WTC11 (cell line): ENCODE measurements around the gene FAM241A. TPM values are rescaled to one million over a fixed set of nuclear protein-coding genes. Genes with fewer than 3 reads are reported as not detected.

Source experiments
- ATAC-seq: fragments of 200-7000 bp; cut with Tn5 transposase; 2 replicates; pipeline ENCODE4 v1.10.0; 2021; ENCODE audit warnings: mild to moderate bottlenecking, moderate library complexity
- Bru-seq: library from RNA; stranded (reverse); fragments of 400-500 nt; gene quantifications from one replicate; lab custom pipeline; 2021; lab: Mats Ljungman, UMichigan
- CTCF ChIA-PET: fragments of 300-600 bp; sonication (Branson Sonifier 250); formaldehyde crosslinking; loops from one replicate; lab custom pipeline; 2021; ENCODE audit warnings: antibody characterized with exemption; lab: Charles Lee
- POLR2A ChIA-PET: fragments of 350-600 bp; sonication (Branson Sonifier 250); formaldehyde crosslinking; loops from one replicate; lab custom pipeline; 2021; ENCODE audit warnings: antibody characterized with exemption; lab: Charles Lee
- DNase-seq: peaks from one replicate; pipeline ENCODE4 v3.0.0; 2021; ENCODE audit warnings: low spot score
- H3K27ac Mint-ChIP-seq: 2 replicates; pipeline ENCODE4 v1.8.0; 2021; ENCODE audit warnings: mixed read lengths
- H3K27me3 Mint-ChIP-seq: 2 replicates; pipeline ENCODE4 v1.8.0; 2021; ENCODE audit warnings: low read depth, mild to moderate bottlenecking, moderate library complexity, mixed read lengths
- H3K36me3 Mint-ChIP-seq: 2 replicates; pipeline ENCODE4 v1.8.0; 2021; ENCODE audit warnings: mixed read lengths
- H3K4me1 Mint-ChIP-seq: 2 replicates; pipeline ENCODE4 v1.8.0; 2022; ENCODE audit warnings: mixed read lengths
- H3K4me3 Mint-ChIP-seq: 2 replicates; pipeline ENCODE4 v1.8.0; 2021; ENCODE audit warnings: mild to moderate bottlenecking, moderate library complexity, mixed read lengths
- H3K9me3 Mint-ChIP-seq: 2 replicates; pipeline ENCODE4 v1.8.0; 2021; ENCODE audit warnings: mixed read lengths
- ATF1 ChIP-seq: sonication (generic); formaldehyde crosslinking; IDR thresholded peaks from 2 replicates; pipeline ENCODE4 v1.8.1; 2023; ENCODE audit warnings: mild to moderate bottlenecking, moderate library complexity, missing genetic modification reagents
- CREM ChIP-seq: sonication (generic); formaldehyde crosslinking; IDR thresholded peaks from 2 replicates; pipeline ENCODE4 v1.8.1; 2022; ENCODE audit warnings: mild to moderate bottlenecking, missing genetic modification reagents, moderate library complexity
- ETV6 ChIP-seq: sonication (generic); formaldehyde crosslinking; IDR thresholded peaks from 2 replicates; pipeline ENCODE4 v1.8.1; 2022; ENCODE audit warnings: mild to moderate bottlenecking, missing genetic modification reagents
- FOXJ3 ChIP-seq: sonication (generic); formaldehyde crosslinking; IDR thresholded peaks from 2 replicates; pipeline ENCODE4 v1.9.0; 2021; ENCODE audit warnings: missing genetic modification reagents, mild to moderate bottlenecking, borderline replicate concordance
- GABPB1 ChIP-seq: sonication (generic); formaldehyde crosslinking; IDR thresholded peaks from 2 replicates; pipeline ENCODE4 v1.8.1; 2023; ENCODE audit warnings: mild to moderate bottlenecking, missing genetic modification reagents
- MYBL2 ChIP-seq: sonication (generic); formaldehyde crosslinking; IDR thresholded peaks from 2 replicates; pipeline ENCODE4 v1.8.1; 2023; ENCODE audit warnings: mild to moderate bottlenecking, moderate library complexity, missing genetic modification reagents
- NFE2L1 ChIP-seq: sonication (generic); formaldehyde crosslinking; IDR thresholded peaks from 2 replicates; pipeline ENCODE4 v1.8.1; 2023; ENCODE audit warnings: missing genetic modification reagents
- NR1H2 ChIP-seq: sonication (generic); formaldehyde crosslinking; IDR thresholded peaks from 2 replicates; pipeline ENCODE4 v1.9.0; 2021; ENCODE audit warnings: mild to moderate bottlenecking, moderate library complexity, missing genetic modification reagents
- NR3C1 ChIP-seq: sonication (generic); formaldehyde crosslinking; conservative IDR thresholded peaks from 2 replicates; pipeline ENCODE4 v1.8.1; 2023; ENCODE audit warnings: low read depth, mild to moderate bottlenecking, missing genetic modification reagents
- RELA ChIP-seq: sonication (generic); formaldehyde crosslinking; IDR thresholded peaks from 2 replicates; pipeline ENCODE4 v1.8.1; 2022; ENCODE audit warnings: missing genetic modification reagents, mild to moderate bottlenecking, borderline replicate concordance
- ZNF121 ChIP-seq: sonication (generic); formaldehyde crosslinking; IDR thresholded peaks from 2 replicates; pipeline ENCODE4 v1.8.0; 2023; ENCODE audit warnings: missing genetic modification reagents
- ZNF138 ChIP-seq: sonication (generic); formaldehyde crosslinking; conservative IDR thresholded peaks from 2 replicates; pipeline ENCODE4 v1.8.1; 2022; ENCODE audit warnings: mild to moderate bottlenecking, moderate library complexity, missing genetic modification reagents
- ZNF219 ChIP-seq: sonication (generic); formaldehyde crosslinking; IDR thresholded peaks from 2 replicates; pipeline ENCODE4 v1.8.0; 2023; ENCODE audit warnings: missing genetic modification reagents, mild to moderate bottlenecking, borderline replicate concordance
- ZNF423 ChIP-seq: fragments of 250-450 bp; sonication (Bioruptor Pico); IDR thresholded peaks from 2 replicates; pipeline ENCODE4 v2.1.2; 2022; ENCODE audit warnings: mild to moderate bottlenecking, moderate library complexity
- ZNF671 ChIP-seq: fragments of 250-450 bp; sonication (Bioruptor Pico); IDR thresholded peaks from 2 replicates; pipeline ENCODE4 v1.8.0; 2021; ENCODE audit warnings: mild to moderate bottlenecking
- long read RNA-seq, 3 experiments: library from RNA in 1 of 3; library from capped mRNA in 1 of 3; library from polyadenylated mRNA in 1 of 3; unstranded in 2 of 3; stranded (forward) in 1 of 3; transcript quantifications; one replicate each; pipeline ENCODE4 v2.0.0, GENCODE V29; 2021
- total RNA-seq: library from RNA; stranded (reverse); gene quantifications from 3 replicates; pipeline ENCODE4 v1.2.3, GENCODE V29; 2021
- TF ChIP-seq, protein P1 (sequence below): sonication (generic); formaldehyde crosslinking; IDR thresholded peaks from 2 replicates; pipeline ENCODE4 v1.8.0; 2023; ENCODE audit warnings: missing genetic modification reagents, mild to moderate bottlenecking, borderline replicate concordance
- TF ChIP-seq, protein P2 (sequence below): sonication (generic); formaldehyde crosslinking; conservative IDR thresholded peaks from 2 replicates; pipeline ENCODE4 v1.8.1; 2023; ENCODE audit warnings: mild to moderate bottlenecking, low read depth, missing genetic modification reagents, moderate library complexity
- TF ChIP-seq, protein P3 (sequence below): fragments of 250-450 bp; sonication (Bioruptor Pico); conservative IDR thresholded peaks from 2 replicates; pipeline ENCODE4 v1.9.0; 2021; ENCODE audit warnings: mild to moderate bottlenecking
- TF ChIP-seq, protein P4 (sequence below): sonication (generic); formaldehyde crosslinking; IDR thresholded peaks from 2 replicates; pipeline ENCODE4 v1.8.1; 2022; ENCODE audit warnings: missing genetic modification reagents, borderline replicate concordance
- TF ChIP-seq, protein P5 (sequence below): fragments of 250-450 bp; sonication (Bioruptor Pico); IDR thresholded peaks from 2 replicates; pipeline ENCODE4 v1.9.0; 2021; ENCODE audit warnings: moderate library complexity, mild to moderate bottlenecking, inconsistent platforms, borderline replicate concordance
- TF ChIP-seq, protein P6 (sequence below): sonication (generic); formaldehyde crosslinking; IDR thresholded peaks from 2 replicates; pipeline ENCODE4 v1.8.1; 2023; ENCODE audit warnings: mild to moderate bottlenecking, missing genetic modification reagents
- TF ChIP-seq, protein P7 (sequence below): sonication (generic); formaldehyde crosslinking; IDR thresholded peaks from 2 replicates; pipeline ENCODE4 v1.8.1; 2022; ENCODE audit warnings: low read depth, missing genetic modification reagents, borderline replicate concordance

FAM241A gene
- total RNA-seq (0.22 to 0.23 TPM (median 0.23 TPM) in 3 replicates), Bru-seq, nascent RNA (percentile 41 among the genes with signal in this experiment)
- long read RNA-seq, experiment 1, full-length matches to known transcripts: 12 of 15 reads
- long read RNA-seq, experiment 1, partial matches to known transcripts: 0 of 15 reads
- long read RNA-seq, experiment 1, other reads (novel, unspliced or antisense): 3 of 15 reads
- long read RNA-seq, experiment 2, full-length matches to known transcripts: 1 of 2 reads
- long read RNA-seq, experiment 2, partial matches to known transcripts: 0 of 2 reads
- long read RNA-seq, experiment 2, other reads (novel, unspliced or antisense): 1 of 2 reads
- long read RNA-seq, experiment 3: 0 reads

DNA sequence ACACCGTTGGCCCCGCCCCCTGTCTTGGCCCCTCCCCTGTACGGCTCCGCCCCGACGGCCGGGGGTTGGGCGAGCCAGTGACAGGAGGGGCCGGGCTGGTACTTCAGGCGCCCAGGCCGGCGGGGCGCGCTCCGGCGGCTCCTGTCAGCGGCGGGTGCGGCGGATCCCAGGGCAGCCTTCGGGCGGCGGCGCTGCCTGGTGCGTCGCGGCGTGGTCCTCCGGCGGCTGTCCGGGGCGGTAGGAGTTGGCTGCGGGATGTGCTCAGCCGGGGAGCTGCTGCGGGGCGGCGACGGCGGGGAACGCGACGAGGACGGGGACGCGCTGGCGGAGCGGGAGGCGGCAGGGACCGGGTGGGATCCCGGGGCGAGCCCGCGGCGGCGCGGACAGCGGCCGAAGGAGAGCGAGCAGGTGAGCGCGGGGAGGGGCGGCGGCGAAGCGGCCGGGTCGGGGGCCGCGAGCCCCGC lies at the start of gene FAM241A:
Gene FAM241A (plus strand): TSS at position 129 of the 464 bp plus-strand sequence. CDS start 127 bp downstream, at position 256.
- CTCF ChIA-PET: no interaction called here
- ATAC-seq (peak; percentile 99), DNase-seq (peak; percentile 90)
- H3K4me3 Mint-ChIP-seq: peak within 1 kb of the TSS; percentile 76
- no peak within 1 kb of the TSS for H3K27ac Mint-ChIP-seq
- H3K9me3 Mint-ChIP-seq: no peaks in the 10 kb centered on the region
- H3K36me3 Mint-ChIP-seq: no peaks in the 10 kb centered on the region
- POLR2A ChIA-PET: no interaction called here
- peaks cover 39% of the 10 kb centered on the region for H3K27me3 Mint-ChIP-seq
- H3K4me1 Mint-ChIP-seq: peaks cover 15% of the 10 kb centered on the region
- TF ChIP-seq NFE2L1 (CRISPR knock-in tag) (no peak), FOXJ3 (CRISPR knock-in tag) (no peak), ZNF423 (0 out of 2 replicates have a peak, but pooled peaks have one; percentile 13), CREM (CRISPR knock-in tag) (0 out of 2 replicates have a peak, but pooled peaks have one; percentile 13), ZNF138 (CRISPR knock-in tag) (no peak), RELA (CRISPR knock-in tag) (no peak), MYBL2 (CRISPR knock-in tag) (no peak), ETV6 (0 out of 2 replicates have a peak, but pooled peaks have one; percentile 45), ATF1 (CRISPR knock-in tag) (no peak), ZNF121 (no peak), ZNF671 (CRISPR knock-in tag) (no peak), NR3C1 (CRISPR knock-in tag) (no peak), GABPB1 (no peak), NR1H2 (CRISPR knock-in tag) (no peak), ZNF219 (CRISPR knock-in tag) (no peak)
- TF ChIP-seq, protein P1, sequence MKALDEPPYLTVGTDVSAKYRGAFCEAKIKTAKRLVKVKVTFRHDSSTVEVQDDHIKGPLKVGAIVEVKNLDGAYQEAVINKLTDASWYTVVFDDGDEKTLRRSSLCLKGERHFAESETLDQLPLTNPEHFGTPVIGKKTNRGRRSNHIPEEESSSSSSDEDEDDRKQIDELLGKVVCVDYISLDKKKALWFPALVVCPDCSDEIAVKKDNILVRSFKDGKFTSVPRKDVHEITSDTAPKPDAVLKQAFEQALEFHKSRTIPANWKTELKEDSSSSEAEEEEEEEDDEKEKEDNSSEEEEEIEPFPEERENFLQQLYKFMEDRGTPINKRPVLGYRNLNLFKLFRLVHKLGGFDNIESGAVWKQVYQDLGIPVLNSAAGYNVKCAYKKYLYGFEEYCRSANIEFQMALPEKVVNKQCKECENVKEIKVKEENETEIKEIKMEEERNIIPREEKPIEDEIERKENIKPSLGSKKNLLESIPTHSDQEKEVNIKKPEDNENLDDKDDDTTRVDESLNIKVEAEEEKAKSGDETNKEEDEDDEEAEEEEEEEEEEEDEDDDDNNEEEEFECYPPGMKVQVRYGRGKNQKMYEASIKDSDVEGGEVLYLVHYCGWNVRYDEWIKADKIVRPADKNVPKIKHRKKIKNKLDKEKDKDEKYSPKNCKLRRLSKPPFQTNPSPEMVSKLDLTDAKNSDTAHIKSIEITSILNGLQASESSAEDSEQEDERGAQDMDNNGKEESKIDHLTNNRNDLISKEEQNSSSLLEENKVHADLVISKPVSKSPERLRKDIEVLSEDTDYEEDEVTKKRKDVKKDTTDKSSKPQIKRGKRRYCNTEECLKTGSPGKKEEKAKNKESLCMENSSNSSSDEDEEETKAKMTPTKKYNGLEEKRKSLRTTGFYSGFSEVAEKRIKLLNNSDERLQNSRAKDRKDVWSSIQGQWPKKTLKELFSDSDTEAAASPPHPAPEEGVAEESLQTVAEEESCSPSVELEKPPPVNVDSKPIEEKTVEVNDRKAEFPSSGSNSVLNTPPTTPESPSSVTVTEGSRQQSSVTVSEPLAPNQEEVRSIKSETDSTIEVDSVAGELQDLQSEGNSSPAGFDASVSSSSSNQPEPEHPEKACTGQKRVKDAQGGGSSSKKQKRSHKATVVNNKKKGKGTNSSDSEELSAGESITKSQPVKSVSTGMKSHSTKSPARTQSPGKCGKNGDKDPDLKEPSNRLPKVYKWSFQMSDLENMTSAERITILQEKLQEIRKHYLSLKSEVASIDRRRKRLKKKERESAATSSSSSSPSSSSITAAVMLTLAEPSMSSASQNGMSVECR: no peak
- TF ChIP-seq, protein P2, sequence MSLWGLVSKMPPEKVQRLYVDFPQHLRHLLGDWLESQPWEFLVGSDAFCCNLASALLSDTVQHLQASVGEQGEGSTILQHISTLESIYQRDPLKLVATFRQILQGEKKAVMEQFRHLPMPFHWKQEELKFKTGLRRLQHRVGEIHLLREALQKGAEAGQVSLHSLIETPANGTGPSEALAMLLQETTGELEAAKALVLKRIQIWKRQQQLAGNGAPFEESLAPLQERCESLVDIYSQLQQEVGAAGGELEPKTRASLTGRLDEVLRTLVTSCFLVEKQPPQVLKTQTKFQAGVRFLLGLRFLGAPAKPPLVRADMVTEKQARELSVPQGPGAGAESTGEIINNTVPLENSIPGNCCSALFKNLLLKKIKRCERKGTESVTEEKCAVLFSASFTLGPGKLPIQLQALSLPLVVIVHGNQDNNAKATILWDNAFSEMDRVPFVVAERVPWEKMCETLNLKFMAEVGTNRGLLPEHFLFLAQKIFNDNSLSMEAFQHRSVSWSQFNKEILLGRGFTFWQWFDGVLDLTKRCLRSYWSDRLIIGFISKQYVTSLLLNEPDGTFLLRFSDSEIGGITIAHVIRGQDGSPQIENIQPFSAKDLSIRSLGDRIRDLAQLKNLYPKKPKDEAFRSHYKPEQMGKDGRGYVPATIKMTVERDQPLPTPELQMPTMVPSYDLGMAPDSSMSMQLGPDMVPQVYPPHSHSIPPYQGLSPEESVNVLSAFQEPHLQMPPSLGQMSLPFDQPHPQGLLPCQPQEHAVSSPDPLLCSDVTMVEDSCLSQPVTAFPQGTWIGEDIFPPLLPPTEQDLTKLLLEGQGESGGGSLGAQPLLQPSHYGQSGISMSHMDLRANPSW (CRISPR knock-in tag): no peak
- TF ChIP-seq, protein P3, sequence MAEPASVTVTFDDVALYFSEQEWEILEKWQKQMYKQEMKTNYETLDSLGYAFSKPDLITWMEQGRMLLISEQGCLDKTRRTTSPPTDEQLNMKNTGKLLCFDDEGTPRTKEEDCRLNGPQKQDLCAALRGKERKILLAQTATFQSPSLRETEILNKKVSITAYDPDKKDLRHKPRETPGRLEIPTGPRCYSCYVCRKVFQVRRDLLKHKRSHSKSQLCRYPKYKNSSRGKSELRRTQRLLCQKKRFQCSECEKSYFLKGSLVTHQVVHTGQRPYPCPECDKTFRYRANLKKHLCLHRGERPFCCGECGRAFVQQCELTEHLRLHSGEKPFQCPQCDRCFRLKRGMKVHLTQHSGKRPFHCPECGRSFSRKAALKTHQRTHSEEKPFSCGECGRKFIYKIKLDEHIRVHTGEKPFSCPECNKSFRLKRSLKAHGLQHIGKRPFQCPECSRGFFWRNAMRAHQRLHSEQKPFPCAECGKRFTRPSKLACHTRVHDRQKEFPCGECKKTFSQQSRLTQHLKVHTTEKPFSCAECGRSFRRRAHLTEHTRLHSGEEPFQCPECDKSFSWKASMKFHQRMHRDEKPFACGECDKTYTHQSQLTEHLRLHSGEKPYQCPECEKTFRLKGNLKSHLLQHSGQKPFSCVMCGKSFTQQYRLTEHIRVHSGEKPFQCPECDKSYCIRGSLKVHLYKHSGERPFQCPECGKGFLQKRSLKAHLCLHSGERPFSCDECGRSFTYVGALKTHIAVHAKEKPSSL (CRISPR knock-in tag): no peak
- TF ChIP-seq, protein P4, sequence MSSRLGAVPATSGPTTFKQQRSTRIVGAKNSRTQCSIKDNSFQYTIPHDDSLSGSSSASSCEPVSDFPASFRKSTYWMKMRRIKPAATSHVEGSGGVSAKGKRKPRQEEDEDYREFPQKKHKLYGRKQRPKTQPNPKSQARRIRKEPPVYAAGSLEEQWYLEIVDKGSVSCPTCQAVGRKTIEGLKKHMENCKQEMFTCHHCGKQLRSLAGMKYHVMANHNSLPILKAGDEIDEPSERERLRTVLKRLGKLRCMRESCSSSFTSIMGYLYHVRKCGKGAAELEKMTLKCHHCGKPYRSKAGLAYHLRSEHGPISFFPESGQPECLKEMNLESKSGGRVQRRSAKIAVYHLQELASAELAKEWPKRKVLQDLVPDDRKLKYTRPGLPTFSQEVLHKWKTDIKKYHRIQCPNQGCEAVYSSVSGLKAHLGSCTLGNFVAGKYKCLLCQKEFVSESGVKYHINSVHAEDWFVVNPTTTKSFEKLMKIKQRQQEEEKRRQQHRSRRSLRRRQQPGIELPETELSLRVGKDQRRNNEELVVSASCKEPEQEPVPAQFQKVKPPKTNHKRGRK (CRISPR knock-in tag): no peak
- TF ChIP-seq, protein P5, sequence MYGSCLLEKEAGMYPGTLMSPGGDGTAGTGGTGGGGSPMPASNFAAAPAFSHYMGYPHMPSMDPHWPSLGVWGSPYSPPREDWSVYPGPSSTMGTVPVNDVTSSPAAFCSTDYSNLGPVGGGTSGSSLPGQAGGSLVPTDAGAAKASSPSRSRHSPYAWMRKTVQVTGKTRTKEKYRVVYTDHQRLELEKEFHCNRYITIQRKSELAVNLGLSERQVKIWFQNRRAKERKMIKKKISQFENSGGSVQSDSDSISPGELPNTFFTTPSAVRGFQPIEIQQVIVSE (CRISPR knock-in tag): no peak
- TF ChIP-seq, protein P6, sequence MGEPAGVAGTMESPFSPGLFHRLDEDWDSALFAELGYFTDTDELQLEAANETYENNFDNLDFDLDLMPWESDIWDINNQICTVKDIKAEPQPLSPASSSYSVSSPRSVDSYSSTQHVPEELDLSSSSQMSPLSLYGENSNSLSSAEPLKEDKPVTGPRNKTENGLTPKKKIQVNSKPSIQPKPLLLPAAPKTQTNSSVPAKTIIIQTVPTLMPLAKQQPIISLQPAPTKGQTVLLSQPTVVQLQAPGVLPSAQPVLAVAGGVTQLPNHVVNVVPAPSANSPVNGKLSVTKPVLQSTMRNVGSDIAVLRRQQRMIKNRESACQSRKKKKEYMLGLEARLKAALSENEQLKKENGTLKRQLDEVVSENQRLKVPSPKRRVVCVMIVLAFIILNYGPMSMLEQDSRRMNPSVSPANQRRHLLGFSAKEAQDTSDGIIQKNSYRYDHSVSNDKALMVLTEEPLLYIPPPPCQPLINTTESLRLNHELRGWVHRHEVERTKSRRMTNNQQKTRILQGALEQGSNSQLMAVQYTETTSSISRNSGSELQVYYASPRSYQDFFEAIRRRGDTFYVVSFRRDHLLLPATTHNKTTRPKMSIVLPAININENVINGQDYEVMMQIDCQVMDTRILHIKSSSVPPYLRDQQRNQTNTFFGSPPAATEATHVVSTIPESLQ (CRISPR knock-in tag): no peak
- TF ChIP-seq, protein P7, sequence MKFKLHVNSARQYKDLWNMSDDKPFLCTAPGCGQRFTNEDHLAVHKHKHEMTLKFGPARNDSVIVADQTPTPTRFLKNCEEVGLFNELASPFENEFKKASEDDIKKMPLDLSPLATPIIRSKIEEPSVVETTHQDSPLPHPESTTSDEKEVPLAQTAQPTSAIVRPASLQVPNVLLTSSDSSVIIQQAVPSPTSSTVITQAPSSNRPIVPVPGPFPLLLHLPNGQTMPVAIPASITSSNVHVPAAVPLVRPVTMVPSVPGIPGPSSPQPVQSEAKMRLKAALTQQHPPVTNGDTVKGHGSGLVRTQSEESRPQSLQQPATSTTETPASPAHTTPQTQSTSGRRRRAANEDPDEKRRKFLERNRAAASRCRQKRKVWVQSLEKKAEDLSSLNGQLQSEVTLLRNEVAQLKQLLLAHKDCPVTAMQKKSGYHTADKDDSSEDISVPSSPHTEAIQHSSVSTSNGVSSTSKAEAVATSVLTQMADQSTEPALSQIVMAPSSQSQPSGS (CRISPR knock-in tag): no peak
